Upper lobe of left lung (tissue), 4 donors: ENCODE data around the gene TGFBR3.

Source experiments
- CTCF ChIP-seq, 6 experiments: fragments of 450-650 bp in 4 of 6; fragments of 200-600 bp in 2 of 6; sonication (generic) in 2 of 6; IDR thresholded peaks; one replicate each; pipeline ENCODE4 v1.5.1; 2016 to 2019; ENCODE audit warnings: antibody characterized with exemption in 6 of 6
- POLR2A ChIP-seq, 4 donors: fragments of 450-650 bp; IDR thresholded peaks; one replicate each; pipeline ENCODE4 v1.5.1; 2016 to 2017; ENCODE audit warnings: antibody characterized with exemption in 4 of 4, mild to moderate bottlenecking in 2 of 4
- POLR2AphosphoS5 ChIP-seq, 2 donors: sonication (generic); formaldehyde crosslinking; IDR thresholded peaks; one replicate each; pipeline ENCODE4 v1.5.1; 2017; ENCODE audit warnings: antibody characterized with exemption in 2 of 2

- TF ChIP-seq POLR2A (IDR thresholded peaks at IDR 0.05) (no peak), CTCF (IDR thresholded peaks at IDR 0.05) (no peak), POLR2AphosphoS5 (IDR thresholded peaks at IDR 0.05) (no peak)
Measured at GRCh38 chr1:91850708-91851107, 35.2 kb downstream of the TGFBR3 start.
